Adrenal gland (tissue), 5 donors: ENCODE data around the gene MLLT3.

ENCODE experiments used
- CTCF ChIP-seq, 6 experiments: fragments of 450-650 bp in 4 of 6; fragments of 200-600 bp in 2 of 6; sonication (generic) in 1 of 6; IDR thresholded peaks; 1 replicate in 5 of 6; 2 replicates in 1 of 6; pipeline versions ENCODE4 v1.5.1 to v1.8.0; 2016 to 2021; ENCODE audit warnings: antibody characterized with exemption in 6 of 6, mild to moderate bottlenecking in 2 of 6, moderate library complexity in 1 of 6
- POLR2A ChIP-seq, 2 donors: fragments of 450-650 bp; IDR thresholded peaks; one replicate each; pipeline ENCODE4 v1.6.1; 2017; ENCODE audit warnings: antibody characterized with exemption in 2 of 2, mild to moderate bottlenecking in 2 of 2, moderate library complexity in 1 of 2
- donor health status: DM: no; HTN: no; CAD: no.

DNA sequence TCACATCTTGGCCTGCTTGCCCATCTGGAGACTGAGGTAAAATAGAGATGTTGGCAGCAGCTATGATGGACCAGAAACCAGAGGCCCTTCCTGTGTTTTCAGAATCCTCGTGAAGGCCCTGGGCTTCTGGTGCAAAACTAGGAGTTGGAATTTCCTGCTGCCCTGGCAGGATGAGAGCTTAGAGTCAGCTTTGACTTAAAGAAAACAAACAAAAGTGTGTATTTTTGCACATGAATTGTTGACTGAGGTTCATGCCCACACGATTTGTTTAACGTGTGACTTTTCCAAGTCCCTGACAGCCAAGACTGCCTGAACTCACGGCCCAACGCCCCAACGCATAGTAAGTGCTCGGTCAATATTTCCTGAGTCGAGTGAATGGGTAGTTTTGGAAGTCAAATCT, 303.1 kb downstream of the MLLT3 start:
- TF ChIP-seq POLR2A (IDR thresholded peaks at IDR 0.05) (no peak), CTCF (IDR thresholded peaks at IDR 0.05) (no peak)
